Measurements from ENCODE around the gene GPRIN3.

GPRIN3 gene

GRCh38 chr4:89253311-89253710 lies 54.3 kb downstream of the GPRIN3 start:
- no peak for DNase-seq

- DNase-seq, result no peak
These were observed 56.2 kb downstream of the GPRIN3 start for GRCh38 chr4:89251396-89251795.

- DNase-seq, result no peak
These were observed 57.8 kb downstream of the GPRIN3 start for GRCh38 chr4:89249716-89250361.

GRCh38 chr4:89249313-89249712 lies 58.3 kb downstream of the GPRIN3 start:
- no peak for DNase-seq

GRCh38 chr4:89248879-89249281 lies 58.7 kb downstream of the GPRIN3 start:
- DNase-seq, result no peak

- no peak for DNase-seq
These were observed 59.6 kb downstream of the GPRIN3 start for GRCh38 chr4:89247951-89248350.

GRCh38 chr4:89245459-89245858 lies 62.1 kb downstream of the GPRIN3 start:
- no peak for DNase-seq

GRCh38 chr4:89243733-89244252 lies 63.8 kb downstream of the GPRIN3 start:
- DNase-seq, result no peak

- no peak for DNase-seq
These were observed 64.5 kb downstream of the GPRIN3 start for GRCh38 chr4:89242864-89243732.

- no peak for DNase-seq
These were observed 65.4 kb downstream of the GPRIN3 start for GRCh38 chr4:89242216-89242615.

- DNase-seq, result no peak
These were observed 77.3 kb downstream of the GPRIN3 start for GRCh38 chr4:89230271-89230670.

GRCh38 chr4:89226665-89227574 lies 80.7 kb downstream of the GPRIN3 start:
- DNase-seq, result peak; percentile 78

- no peak for DNase-seq
These were observed 85.4 kb downstream of the GPRIN3 start for GRCh38 chr4:89222170-89222569.

GRCh38 chr4:89221167-89221867 lies 86.3 kb downstream of the GPRIN3 start:
- DNase-seq, result no peak

GRCh38 chr4:89218587-89218986 lies 89.0 kb downstream of the GPRIN3 start:
- no peak for DNase-seq

GRCh38 chr4:89217604-89218003 lies 90.0 kb downstream of the GPRIN3 start:
- DNase-seq, result no peak

- no peak for DNase-seq
These were observed 90.7 kb downstream of the GPRIN3 start for GRCh38 chr4:89216866-89217265.

- DNase-seq, result no peak
These were observed 91.2 kb downstream of the GPRIN3 start for GRCh38 chr4:89216422-89216821.

- no peak for DNase-seq
These were observed 91.9 kb downstream of the GPRIN3 start for GRCh38 chr4:89215736-89216135.

GRCh38 chr4:89214308-89214707 lies 93.3 kb downstream of the GPRIN3 start:
- DNase-seq, result no peak

GRCh38 chr4:89213382-89213701 lies 94.3 kb downstream of the GPRIN3 start:
- DNase-seq, result no peak

GRCh38 chr4:89212666-89213381 lies 94.8 kb downstream of the GPRIN3 start:
- DNase-seq, result no peak

Data from activated CD4-positive, alpha-beta T cell treated with anti-CD3 and anti-CD28 coated beads, Interleukin-2, amount 50 U/mL, for 1 hour (primary cell).